Lung (tissue), 12 donors: ENCODE results near the gene UBL7. TPM values are rescaled to one million over a fixed set of nuclear protein-coding genes. Genes with fewer than 3 reads are reported as not detected.

ENCODE experiments used
- ATAC-seq: fragments of 200-7000 bp; cut with Tn5 transposase; one replicate; pipeline ENCODE4 v1.9.1; 2020; ENCODE audit warnings: moderate number of reproducible peaks; ENCODE audit not compliant: insufficient read depth, low FRiP score
- DNase-seq, 3 donors: peaks; one replicate each; pipeline ENCODE4 v3.0.0-alpha.2; 2013 to 2017
- H3K27ac ChIP-seq, 2 donors: one replicate each; pipeline ENCODE4 v1.5.1; 2013; ENCODE audit warnings: mild to moderate bottlenecking in 2 of 2, moderate library complexity in 2 of 2, control low read depth in 1 of 2, inconsistent platforms in 1 of 2, low read depth in 1 of 2, low read length in 1 of 2
- H3K27me3 ChIP-seq, 3 donors: one replicate each; pipeline ENCODE4 v1.5.1; 2013; ENCODE audit warnings: low read length in 2 of 3; ENCODE audit not compliant: control insufficient read depth in 3 of 3, insufficient read depth in 3 of 3
- H3K36me3 ChIP-seq, 4 donors: one replicate each; pipeline ENCODE4 v1.5.1; 2013; ENCODE audit warnings: low read length in 4 of 4, mild to moderate bottlenecking in 1 of 4, moderate library complexity in 1 of 4; ENCODE audit not compliant: control insufficient read depth in 4 of 4, insufficient read depth in 4 of 4
- H3K4me1 ChIP-seq, 5 donors: one replicate each; pipeline ENCODE4 v1.5.1; 2013; ENCODE audit warnings: low read length in 5 of 5, mild to moderate bottlenecking in 2 of 5, moderate library complexity in 1 of 5; ENCODE audit not compliant: control insufficient read depth in 5 of 5, insufficient read depth in 5 of 5
- H3K4me3 ChIP-seq: one replicate; pipeline ENCODE4 v1.5.1; 2013; ENCODE audit warnings: mild to moderate bottlenecking, control low read depth, moderate library complexity
- H3K9ac ChIP-seq, 2 donors: one replicate each; pipeline ENCODE4 v1.5.1; 2013; ENCODE audit warnings: low read length in 2 of 2, control low read depth in 1 of 2; ENCODE audit not compliant: insufficient read depth in 1 of 2
- H3K9me3 ChIP-seq, 4 donors: one replicate each; pipeline ENCODE4 v1.5.1; 2013; ENCODE audit warnings: low read length in 3 of 4, mild to moderate bottlenecking in 1 of 4, moderate library complexity in 1 of 4; ENCODE audit not compliant: control insufficient read depth in 4 of 4, insufficient read depth in 3 of 4
- CTCF ChIP-seq: IDR thresholded peaks from 2 replicates; pipeline ENCODE4 v1.5.1; 2012; ENCODE audit warnings: mild to moderate bottlenecking; ENCODE audit errors: control extremely low read depth, extremely low read depth
- WGBS, 2 donors: extraction: QIAGEN DNeasy Blood & Tissue Kit; methylation state at CpG; one replicate each; pipeline ENCODE4 v1.1.7; 2013; 5-methylcytosine and 5-hydroxymethylcytosine counted together
- polyA plus RNA-seq, 2 donors: library from polyadenylated mRNA; stranded (reverse); fragments of 200-250 nt; gene quantifications; one replicate each; pipeline ENCODE4 v1.2.1, GENCODE V29; 2013
- total RNA-seq, 2 donors: library from RNA; depleted of rRNA in 1 of 2; stranded (reverse); fragments of >200 nt in 1 of 2; gene quantifications; one replicate each; pipeline ENCODE4 v1.2.1, GENCODE V29; 2014 to 2021
- donor health status: control.
- donor health status: control.
- donor health status: Bipolar disorder and iron deficiency.
- donor health status: healthy.
- donor health status: DM: yes; HTN: yes; CAD: no.

Gene UBL7
- total and polyA plus RNA-seq, 4 donors: 31.8 to 48.0 (median 40.4) TPM

- 88 to 92% methylated on average over 10 of the region's 10 CpGs for WGBS, 2 donors
- ATAC-seq (no peak), DNase-seq (no peak)
- no peak overlapping the region for H3K9ac ChIP-seq
- H3K4me3 ChIP-seq: no peak overlapping the region
- H3K36me3 ChIP-seq: no peaks in the 10 kb centered on the region
- peaks cover 0 to 12% (median 0%) of the 10 kb centered on the region in 5 donors for H3K4me1 ChIP-seq
- H3K9me3 ChIP-seq: no peaks in the 10 kb centered on the region
- no peak overlapping the region for H3K27ac ChIP-seq
- H3K27me3 ChIP-seq: peaks cover 0 to 3% (median 0%) of the 10 kb centered on the region in 3 donors
- TF ChIP-seq CTCF: no peak
Measured at GRCh38 chr15:74426404-74427281, 34.3 kb downstream of the UBL7 start.

GRCh38 chr15:74425630-74426029 is 35.3 kb downstream of the UBL7 start:
- no peak for TF ChIP-seq CTCF
- WGBS, 2 donors: 85 to 92% methylated on average over 7 of the region's 7 CpGs
- DNase-seq (no peak), ATAC-seq (no peak)
- H3K4me1 ChIP-seq: peaks cover 0 to 12% (median 0%) of the 10 kb centered on the region in 5 donors
- no peaks in the 10 kb centered on the region for H3K36me3 ChIP-seq
- no peak overlapping the region for H3K9ac ChIP-seq
- H3K9me3 ChIP-seq: no peaks in the 10 kb centered on the region
- no peak overlapping the region for H3K4me3 ChIP-seq
- H3K27ac ChIP-seq: no peak overlapping the region
- H3K27me3 ChIP-seq: no peaks in the 10 kb centered on the region

GRCh38 chr15:74424901-74425528 is 35.9 kb downstream of the UBL7 start:
- Histone ChIP-seq H3K27me3 (no peaks in the 10 kb centered on the region), H3K9me3 (no peaks in the 10 kb centered on the region), H3K4me1 (peaks cover 0 to 17% (median 0%) of the 10 kb centered on the region in 5 donors), H3K4me3 (no peak overlapping the region), H3K36me3 (no peaks in the 10 kb centered on the region), H3K9ac (no peak overlapping the region), H3K27ac (no peak overlapping the region)
- WGBS, 2 donors: 89 to 95% methylated on average over 8 of the region's 8 CpGs
- DNase-seq (no peak), ATAC-seq (no peak)
- TF ChIP-seq CTCF: no peak
